Cardiac fibroblast (primary cell): ENCODE measurements around the gene USP53.

Source experiments
- DNase-seq, 2 donors: peaks; one replicate each; pipeline versions ENCODE4 v3.0.0 to v3.0.0-alpha.2; 2010; ENCODE audit warnings: low read depth in 2 of 2
- H3K4me3 ChIP-seq, 2 donors: replicated peaks in 1 of 2; 1 replicate in 1 of 2; 2 replicates in 1 of 2; pipeline ENCODE4 v1.5.1; 2011; ENCODE audit warnings: low read depth in 2 of 2, low read length in 2 of 2, mild to moderate bottlenecking in 2 of 2, moderate library complexity in 1 of 2
- TF ChIP-seq, protein P1 (sequence below): IDR thresholded peaks from one replicate; pipeline ENCODE4 v1.5.1; 2011; ENCODE audit warnings: low read depth, mild to moderate bottlenecking, low read length, inconsistent platforms

Gene USP53

DNA sequence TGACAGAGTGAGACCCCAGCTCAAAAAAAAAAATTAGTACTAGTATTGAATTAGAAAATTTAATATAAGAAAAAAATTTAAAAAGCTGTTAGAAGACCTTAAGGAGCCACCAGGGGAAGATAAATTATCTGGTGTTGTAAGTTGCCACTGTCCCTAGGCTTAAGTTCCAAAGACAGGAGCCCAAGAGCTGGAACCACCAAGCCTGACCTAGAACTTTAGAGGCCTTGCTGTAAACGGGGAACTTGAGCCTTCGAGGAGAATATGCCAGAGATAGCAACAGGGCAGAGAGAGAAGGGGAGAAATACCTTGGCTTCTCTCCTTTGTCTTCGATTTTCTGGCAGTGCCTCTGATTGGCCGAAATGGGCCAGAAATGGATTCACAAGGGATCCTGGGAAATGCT, 8.9 kb downstream of the USP53 start:
- TF ChIP-seq, protein P1, sequence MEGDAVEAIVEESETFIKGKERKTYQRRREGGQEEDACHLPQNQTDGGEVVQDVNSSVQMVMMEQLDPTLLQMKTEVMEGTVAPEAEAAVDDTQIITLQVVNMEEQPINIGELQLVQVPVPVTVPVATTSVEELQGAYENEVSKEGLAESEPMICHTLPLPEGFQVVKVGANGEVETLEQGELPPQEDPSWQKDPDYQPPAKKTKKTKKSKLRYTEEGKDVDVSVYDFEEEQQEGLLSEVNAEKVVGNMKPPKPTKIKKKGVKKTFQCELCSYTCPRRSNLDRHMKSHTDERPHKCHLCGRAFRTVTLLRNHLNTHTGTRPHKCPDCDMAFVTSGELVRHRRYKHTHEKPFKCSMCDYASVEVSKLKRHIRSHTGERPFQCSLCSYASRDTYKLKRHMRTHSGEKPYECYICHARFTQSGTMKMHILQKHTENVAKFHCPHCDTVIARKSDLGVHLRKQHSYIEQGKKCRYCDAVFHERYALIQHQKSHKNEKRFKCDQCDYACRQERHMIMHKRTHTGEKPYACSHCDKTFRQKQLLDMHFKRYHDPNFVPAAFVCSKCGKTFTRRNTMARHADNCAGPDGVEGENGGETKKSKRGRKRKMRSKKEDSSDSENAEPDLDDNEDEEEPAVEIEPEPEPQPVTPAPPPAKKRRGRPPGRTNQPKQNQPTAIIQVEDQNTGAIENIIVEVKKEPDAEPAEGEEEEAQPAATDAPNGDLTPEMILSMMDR, result no peak
- no peak overlapping the region for H3K4me3 ChIP-seq
- no peak for DNase-seq

DNA sequence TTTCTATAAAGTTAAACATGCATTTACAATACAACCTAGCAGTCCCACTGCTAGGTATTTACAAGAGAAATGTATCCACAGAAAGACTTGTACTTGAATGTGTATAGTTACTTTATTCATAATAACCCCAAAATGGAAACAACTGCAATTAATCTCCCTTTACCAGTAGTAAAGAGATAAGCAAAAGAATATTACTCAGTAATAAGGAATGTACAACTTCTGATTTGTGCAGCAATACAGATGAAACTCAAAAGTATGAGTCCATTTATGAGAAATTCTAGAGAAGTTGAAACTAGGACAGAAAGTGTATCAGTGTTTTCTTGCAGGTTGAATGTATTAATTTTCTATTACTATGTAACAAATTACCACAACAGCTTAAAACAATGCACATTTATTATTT, 15.2 kb downstream of the USP53 start:
- TF ChIP-seq, protein P1, result no peak
- peak in 1 of 2 donors; percentile 35 for DNase-seq

DNA sequence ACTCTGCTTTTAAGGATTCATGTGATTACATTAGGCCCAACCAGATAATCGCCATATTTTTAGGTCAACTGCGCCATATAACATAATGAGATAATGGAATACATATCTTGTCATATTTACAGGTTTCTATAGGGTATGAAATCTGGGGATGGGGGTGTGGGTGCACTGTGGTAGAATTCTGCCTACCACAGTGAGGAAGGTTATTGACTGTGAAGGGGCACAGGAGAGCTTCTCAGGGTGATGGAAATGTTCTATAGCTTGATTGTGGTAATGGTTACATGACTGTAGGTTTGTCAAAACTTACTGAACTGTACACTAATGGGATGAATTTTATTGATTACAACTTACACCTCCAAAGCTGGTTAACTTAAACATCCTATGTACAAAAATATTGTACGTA, 15.9 kb downstream of the USP53 start:
- TF ChIP-seq, protein P1, result no peak
- no peak for DNase-seq
- H3K4me3 ChIP-seq, result no peak overlapping the region

More for the DNA sequence above, 15.2 kb downstream of the USP53 start:
- H3K4me3 ChIP-seq, result no peak overlapping the region

DNA sequence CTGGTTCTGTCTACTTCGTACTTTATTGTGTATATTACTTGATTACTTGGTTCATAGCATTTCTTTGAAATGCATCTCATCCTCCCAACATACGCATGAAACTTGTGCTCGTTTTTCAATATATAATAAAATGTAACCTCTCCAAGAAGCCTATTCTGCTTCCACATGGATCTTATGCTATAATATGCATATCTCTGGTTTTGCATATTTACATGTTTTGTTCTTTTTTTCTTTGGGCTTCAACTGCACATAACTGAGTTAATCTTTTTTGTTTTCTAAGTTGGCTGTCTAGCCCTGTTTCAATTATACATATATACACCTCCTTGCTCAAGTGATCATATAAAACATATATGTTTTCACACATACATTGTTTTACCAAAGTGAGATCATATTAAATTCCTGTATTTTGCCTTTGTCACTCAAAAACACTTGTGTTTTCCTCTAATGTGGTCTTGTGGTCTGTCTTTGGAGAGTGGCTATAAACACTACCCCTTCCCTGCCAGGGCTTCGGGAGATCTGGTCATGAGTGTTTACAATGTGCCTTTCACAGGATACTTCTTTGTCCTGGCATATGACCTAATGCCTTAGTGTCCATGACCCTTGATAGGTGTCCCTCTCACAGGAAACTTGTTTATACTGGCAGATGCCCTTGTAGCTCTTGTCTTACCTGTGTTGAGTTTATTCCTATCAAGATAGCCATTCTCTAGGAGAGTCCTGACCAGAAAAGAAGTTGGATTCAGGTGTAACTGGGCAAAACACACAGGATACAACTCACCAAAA, 17.6 kb downstream of the USP53 start:
- DNase-seq, result no peak
- no peak overlapping the region for H3K4me3 ChIP-seq
- TF ChIP-seq, protein P1, result no peak

DNA sequence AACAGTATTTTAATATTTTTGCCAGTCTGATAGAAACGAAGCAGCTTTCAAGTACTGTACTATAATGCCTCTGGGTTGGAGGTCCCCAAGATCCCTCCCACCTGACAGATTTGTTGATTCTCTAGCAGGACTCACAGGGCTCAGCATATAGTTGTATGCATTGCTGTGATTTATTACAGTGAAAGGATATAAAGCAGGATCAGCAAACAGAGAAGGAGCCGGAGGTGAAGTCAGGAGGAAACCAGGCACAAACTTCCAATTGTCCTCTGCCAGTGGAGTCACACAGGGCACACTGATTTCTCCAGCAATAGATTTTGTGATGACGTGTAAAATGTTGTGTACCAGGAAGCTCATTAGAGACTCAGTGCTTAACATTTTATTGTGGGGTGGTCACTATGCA, 19.0 kb downstream of the USP53 start:
- H3K4me3 ChIP-seq, result no peak overlapping the region
- DNase-seq, result no peak
- TF ChIP-seq, protein P1, result no peak

DNA sequence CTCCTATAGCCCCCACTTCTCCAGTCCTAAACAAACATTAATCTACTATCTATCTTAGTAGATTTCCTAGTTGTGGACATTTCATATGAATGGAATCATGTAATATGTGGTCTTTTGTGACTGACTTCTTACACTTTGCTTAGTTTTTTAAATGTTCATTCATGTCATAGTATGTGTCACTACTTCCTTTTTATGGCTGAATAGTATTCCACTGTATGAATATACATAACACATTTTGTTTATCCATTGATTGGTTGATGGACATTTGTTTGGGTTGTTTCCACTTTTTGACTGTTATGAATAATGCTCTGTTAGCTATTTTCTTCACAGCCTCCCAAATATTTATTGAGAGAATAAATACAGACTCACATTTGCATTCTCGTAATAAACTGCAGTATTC, 19.8 kb downstream of the USP53 start:
- TF ChIP-seq, protein P1, result no peak
- no peak for DNase-seq
- H3K4me3 ChIP-seq, result no peak overlapping the region

DNA sequence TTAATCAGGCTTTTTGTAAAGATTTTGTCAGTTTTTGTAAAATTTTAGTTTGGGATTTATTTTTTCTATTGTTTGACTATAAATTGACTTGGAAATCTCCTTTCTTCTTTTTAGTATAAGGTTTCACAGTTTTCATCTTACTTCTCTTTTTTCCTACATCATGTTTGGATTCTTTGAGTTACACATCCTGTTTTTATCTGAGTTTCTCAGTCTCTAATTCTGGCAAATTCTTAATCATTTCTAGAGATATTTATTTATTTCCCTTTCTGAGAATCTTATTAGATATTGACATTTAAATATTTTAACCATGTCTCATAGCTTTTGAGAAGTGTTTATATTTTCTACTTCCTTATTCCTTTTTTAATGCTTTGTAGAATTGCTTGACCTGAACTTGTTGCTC, 20.7 kb downstream of the USP53 start:
- no peak overlapping the region for H3K4me3 ChIP-seq
- no peak for DNase-seq
- TF ChIP-seq, protein P1, result no peak
